Measurements from ENCODE around the gene SYNC. TPM values are rescaled to one million over a fixed set of nuclear protein-coding genes. Genes with fewer than 3 reads are reported as not detected.
A peak's percentile ranks its signal among the peaks of the same experiment; 100 is the strongest.

SYNC gene
- total and polyA plus RNA-seq, 12 donors: 2.7 to 27.8 (median 14.9) TPM

- 67 to 75% methylated on average over 12 of the region's 12 CpGs for WGBS, 2 donors
- Histone ChIP-seq H3K9me3 (no peaks in the 10 kb centered on the region), H3K27ac (no peak overlapping the region), H3K36me3 (peaks cover 0 to 100% (median 60%) of the 10 kb centered on the region in 9 donors), H3K4me3 (no peak overlapping the region), H3K27me3 (no peaks in the 10 kb centered on the region), H3K4me1 (peaks cover 0 to 12% (median 0%) of the 10 kb centered on the region in 9 donors)
- TF ChIP-seq, protein P1, sequence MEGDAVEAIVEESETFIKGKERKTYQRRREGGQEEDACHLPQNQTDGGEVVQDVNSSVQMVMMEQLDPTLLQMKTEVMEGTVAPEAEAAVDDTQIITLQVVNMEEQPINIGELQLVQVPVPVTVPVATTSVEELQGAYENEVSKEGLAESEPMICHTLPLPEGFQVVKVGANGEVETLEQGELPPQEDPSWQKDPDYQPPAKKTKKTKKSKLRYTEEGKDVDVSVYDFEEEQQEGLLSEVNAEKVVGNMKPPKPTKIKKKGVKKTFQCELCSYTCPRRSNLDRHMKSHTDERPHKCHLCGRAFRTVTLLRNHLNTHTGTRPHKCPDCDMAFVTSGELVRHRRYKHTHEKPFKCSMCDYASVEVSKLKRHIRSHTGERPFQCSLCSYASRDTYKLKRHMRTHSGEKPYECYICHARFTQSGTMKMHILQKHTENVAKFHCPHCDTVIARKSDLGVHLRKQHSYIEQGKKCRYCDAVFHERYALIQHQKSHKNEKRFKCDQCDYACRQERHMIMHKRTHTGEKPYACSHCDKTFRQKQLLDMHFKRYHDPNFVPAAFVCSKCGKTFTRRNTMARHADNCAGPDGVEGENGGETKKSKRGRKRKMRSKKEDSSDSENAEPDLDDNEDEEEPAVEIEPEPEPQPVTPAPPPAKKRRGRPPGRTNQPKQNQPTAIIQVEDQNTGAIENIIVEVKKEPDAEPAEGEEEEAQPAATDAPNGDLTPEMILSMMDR (IDR thresholded peaks at IDR 0.05): no peak
- DNase-seq (no peak), ATAC-seq (no peak)
- intact Hi-C loops (cut with DNase I): no loop called here
Observed at GRCh38 chr1:32666901-32667566, 35.5 kb downstream of the SYNC start.

GRCh38 chr1:32665915-32666314, 36.7 kb downstream of the SYNC start:
- Histone ChIP-seq H3K36me3 (peaks cover 0 to 100% (median 56%) of the 10 kb centered on the region in 9 donors), H3K27me3 (no peaks in the 10 kb centered on the region), H3K4me3 (no peak overlapping the region), H3K27ac (no peak overlapping the region), H3K9me3 (no peaks in the 10 kb centered on the region), H3K4me1 (peaks cover 0 to 12% (median 0%) of the 10 kb centered on the region in 9 donors)
- DNase-seq (no peak), ATAC-seq (peak in 2 of 8 donors; percentile 33 to 54)
- WGBS, 2 donors: 22 to 28% methylated on average over 1 of the region's 1 CpG
- TF ChIP-seq, protein P1 (IDR thresholded peaks at IDR 0.05): no peak
- intact Hi-C loops (cut with DNase I): no loop called here

GRCh38 chr1:32659581-32659980, 43.0 kb downstream of the SYNC start:
- DNase-seq (no peak), ATAC-seq (no peak)
- H3K4me1 ChIP-seq: peaks cover 0 to 13% (median under 1%) of the 10 kb centered on the region in 9 donors
- WGBS, 2 donors: 91 to 96% methylated on average over 1 of the region's 1 CpG
- intact Hi-C loops (cut with DNase I): no loop called here
- H3K4me3 ChIP-seq: no peak overlapping the region
- no peak overlapping the region for H3K27ac ChIP-seq
- TF ChIP-seq, protein P1 (IDR thresholded peaks at IDR 0.05): no peak
- H3K27me3 ChIP-seq: no peaks in the 10 kb centered on the region
- peaks cover 0 to 100% (median 61%) of the 10 kb centered on the region in 9 donors for H3K36me3 ChIP-seq
- no peaks in the 10 kb centered on the region for H3K9me3 ChIP-seq

DNA sequence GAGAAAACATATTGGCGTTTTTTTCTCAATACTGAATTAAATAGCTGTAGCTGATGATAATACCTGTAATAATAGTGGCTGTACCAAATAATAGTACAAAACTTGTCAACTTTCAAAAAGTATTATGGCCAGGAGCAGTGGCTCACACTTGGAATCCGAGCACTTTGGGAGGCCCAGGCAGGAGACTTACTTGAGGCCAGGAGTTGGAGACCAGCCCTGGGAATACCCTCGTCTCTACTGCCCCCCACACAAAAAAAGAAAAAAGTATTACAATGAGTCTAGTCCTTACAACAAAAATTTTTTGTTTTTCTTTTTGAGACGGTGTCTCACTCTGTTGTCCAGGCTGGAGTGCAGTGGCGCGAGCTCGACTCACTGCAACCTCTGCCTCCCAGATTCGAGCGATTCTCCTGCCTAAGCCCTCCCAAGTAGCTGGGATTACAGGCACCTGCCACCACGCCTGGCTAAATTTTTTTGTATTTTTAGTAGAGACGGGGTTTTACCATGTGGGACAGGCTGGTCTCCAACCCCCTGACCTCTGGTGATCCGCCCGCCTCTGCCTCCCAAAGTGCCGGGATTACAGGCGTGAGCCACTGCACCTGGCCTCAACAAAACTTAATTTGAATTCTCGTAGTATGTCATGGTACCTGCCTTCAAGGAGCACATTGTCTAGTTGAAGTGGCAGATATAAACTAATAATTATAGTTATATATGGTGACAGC, 50.2 kb downstream of the SYNC start:
- ATAC-seq (no peak), DNase-seq (no peak)
- Histone ChIP-seq H3K4me3 (peak overlapping the region in 8 of 10 donors; percentile 61 to 95 (median 84)), H3K36me3 (peaks cover 0 to 54% (median 23%) of the 10 kb centered on the region in 9 donors), H3K9me3 (no peaks in the 10 kb centered on the region), H3K4me1 (peaks cover 3 to 65% (median 37%) of the 10 kb centered on the region in 9 donors), H3K27me3 (no peaks in the 10 kb centered on the region), H3K27ac (peak overlapping the region in 3 of 10 donors; percentile 93 to 99 (median 96))
- TF ChIP-seq, protein P1 (IDR thresholded peaks at IDR 0.05): no peak
- 92 to 95% methylated on average over 16 of the region's 16 CpGs for WGBS, 2 donors
- intact Hi-C loops (cut with DNase I): loop anchor here in 1 of 10 donors (5.0 kb wide), 1 partner anchor 50 kb away; the partner anchor contains the start of gene SYNC
